ENCODE measurements around the gene DDI2.

- TF ChIP-seq, protein P1, sequence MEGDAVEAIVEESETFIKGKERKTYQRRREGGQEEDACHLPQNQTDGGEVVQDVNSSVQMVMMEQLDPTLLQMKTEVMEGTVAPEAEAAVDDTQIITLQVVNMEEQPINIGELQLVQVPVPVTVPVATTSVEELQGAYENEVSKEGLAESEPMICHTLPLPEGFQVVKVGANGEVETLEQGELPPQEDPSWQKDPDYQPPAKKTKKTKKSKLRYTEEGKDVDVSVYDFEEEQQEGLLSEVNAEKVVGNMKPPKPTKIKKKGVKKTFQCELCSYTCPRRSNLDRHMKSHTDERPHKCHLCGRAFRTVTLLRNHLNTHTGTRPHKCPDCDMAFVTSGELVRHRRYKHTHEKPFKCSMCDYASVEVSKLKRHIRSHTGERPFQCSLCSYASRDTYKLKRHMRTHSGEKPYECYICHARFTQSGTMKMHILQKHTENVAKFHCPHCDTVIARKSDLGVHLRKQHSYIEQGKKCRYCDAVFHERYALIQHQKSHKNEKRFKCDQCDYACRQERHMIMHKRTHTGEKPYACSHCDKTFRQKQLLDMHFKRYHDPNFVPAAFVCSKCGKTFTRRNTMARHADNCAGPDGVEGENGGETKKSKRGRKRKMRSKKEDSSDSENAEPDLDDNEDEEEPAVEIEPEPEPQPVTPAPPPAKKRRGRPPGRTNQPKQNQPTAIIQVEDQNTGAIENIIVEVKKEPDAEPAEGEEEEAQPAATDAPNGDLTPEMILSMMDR (IDR thresholded peaks at IDR 0.05), result no peak
- TF ChIP-seq POLR2A (IDR thresholded peaks at IDR 0.05), result no peak
- peak in 1 of 2 donors; percentile 87 for TF ChIP-seq EP300 (IDR thresholded peaks at IDR 0.05)
These were observed 63.5 kb downstream of the DDI2 start for GRCh38 chr1:15680561-15681348.

All from tibial nerve (tissue), 4 donors.